Ovary (tissue), 9 donors: ENCODE results near the gene SEMA5A. TPM values are rescaled to one million over a fixed set of nuclear protein-coding genes. Genes with fewer than 3 reads are reported as not detected.

Source experiments
- DNase-seq, 5 donors: peaks; one replicate each; pipeline ENCODE4 v3.0.0-alpha.2; 2019 to 2020
- H3K27ac ChIP-seq, 2 donors: fragments of 200-600 bp; one replicate each; pipeline versions ENCODE4 v1.5.1 to v1.8.0; 2019 to 2022
- H3K27me3 ChIP-seq: fragments of 200-600 bp; one replicate; pipeline ENCODE4 v1.8.0; 2022
- H3K36me3 ChIP-seq: fragments of 200-600 bp; sonication (generic); one replicate; pipeline ENCODE4 v1.5.1; 2019
- H3K4me1 ChIP-seq: one replicate; pipeline ENCODE4 v1.8.1; 2013; ENCODE audit warnings: mild to moderate bottlenecking, moderate library complexity; ENCODE audit not compliant: insufficient read depth
- H3K4me3 ChIP-seq: fragments of 200-600 bp; sonication (generic); one replicate; pipeline ENCODE4 v1.5.1; 2017
- H3K9me3 ChIP-seq, 2 donors: fragments of 200-600 bp in 1 of 2; sonication (generic) in 1 of 2; one replicate each; pipeline versions ENCODE4 v1.5.1 to v1.8.1; 2013 to 2019; ENCODE audit warnings: mild to moderate bottlenecking in 1 of 2, moderate library complexity in 1 of 2
- EP300 ChIP-seq: sonication (generic); formaldehyde crosslinking; IDR thresholded peaks from one replicate; pipeline ENCODE4 v1.6.1; 2017; ENCODE audit warnings: antibody characterized with exemption
- POLR2A ChIP-seq: fragments of 450-650 bp; IDR thresholded peaks from one replicate; pipeline ENCODE4 v1.6.1; 2017; ENCODE audit warnings: antibody characterized with exemption, mild to moderate bottlenecking, moderate library complexity
- WGBS, 3 donors: extraction: QIAGEN DNeasy Blood & Tissue Kit in 1 of 3; methylation state at CpG; one replicate each; pipeline versions ENCODE4 v1.1.5 to v1.1.7; 2013 to 2017; 5-methylcytosine and 5-hydroxymethylcytosine counted together
- intact Hi-C, 4 donors: fragments of 100-400 bp; cut with DNase I; formaldehyde crosslinking; loops; one replicate each; pipeline versions ENCODE4 v1.11.0 to v1.15.1; 2022 to 2023
- polyA plus RNA-seq, 2 donors: library from polyadenylated mRNA; stranded (reverse); fragments of 200-250 nt in 1 of 2; fragments of 350-450 nt in 1 of 2; fragmentation: Illumina TruSeq in 1 of 2; extraction: RNeasy Lipid Tissue Mini Kit (QIAGEN cat#74804) in 1 of 2; gene quantifications; one replicate each; pipeline ENCODE4 v1.2.3, GENCODE V29; 2013 to 2014
- total RNA-seq, 7 donors: library from RNA; depleted of rRNA in 2 of 7; stranded (reverse); fragments of >200 nt in 2 of 7; fragmentation: NEBNext Ultra II Directional in 3 of 7; extraction: Animal tissue kit (Norgen Biotek cat#: 25700) in 3 of 7; gene quantifications; one replicate each; pipeline versions ENCODE4 v1.1.0 to v1.2.4, GENCODE V29; 2016 to 2023
- TF ChIP-seq, protein P1 (sequence below), 3 donors: fragments of 450-650 bp in 2 of 3; fragments of 200-600 bp in 1 of 3; IDR thresholded peaks; one replicate each; pipeline versions ENCODE4 v1.5.1 to v1.8.0; 2016 to 2022; ENCODE audit warnings: antibody characterized with exemption in 3 of 3, mild to moderate bottlenecking in 1 of 3
- donor health status: DM: no; HTN: no; CAD: no; lungs with moderate emphysema.
- donor health status: DM: no; HTN: no; CAD: no.
- donor health status: Bipolar disorder and iron deficiency.
- donor health status: DM: yes; HTN: yes; CAD: no.
- donor health status: DM: no; HTN: no; CAD: no.
- donor health status: DM: yes; HTN: yes; CAD: no.

Gene SEMA5A
- total and polyA plus RNA-seq, 9 donors = 2.0 to 6.6 (median 4.3) TPM

DNA sequence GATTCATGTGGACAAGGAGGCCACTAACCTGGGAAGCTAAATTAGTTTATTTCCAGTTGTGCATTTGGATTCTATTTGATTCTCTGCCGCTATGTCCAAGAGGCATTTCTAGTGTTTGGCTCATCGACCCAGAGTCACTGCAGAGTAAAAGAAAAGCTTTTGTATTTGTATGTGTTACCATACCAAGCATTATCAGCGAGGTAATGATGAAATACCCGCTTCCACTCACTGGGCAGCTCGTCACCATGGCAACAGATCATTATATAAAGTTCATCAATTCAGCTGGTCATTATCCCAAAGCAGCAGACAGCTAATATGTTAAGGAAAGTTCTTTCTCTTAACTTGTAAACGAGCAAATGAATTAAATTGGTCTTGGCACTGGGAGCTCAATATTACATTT is 380.3 kb downstream of the SEMA5A start:
- DNase-seq = no peak
- intact Hi-C loops = no loop called here
- Histone ChIP-seq H3K4me1 (no peaks in the 10 kb centered on the region), H3K9me3 (no peaks in the 10 kb centered on the region), H3K36me3 (no peaks in the 10 kb centered on the region), H3K4me3 (no peak overlapping the region), H3K27ac (no peak overlapping the region), H3K27me3 (no peaks in the 10 kb centered on the region)
- 87 to 91% (median 91%) methylated on average over 6 of the region's 6 CpGs for whole genome bisulfite sequencing, 3 donors
- TF ChIP-seq POLR2A = no peak
- TF ChIP-seq EP300 = no peak
- TF ChIP-seq, protein P1, sequence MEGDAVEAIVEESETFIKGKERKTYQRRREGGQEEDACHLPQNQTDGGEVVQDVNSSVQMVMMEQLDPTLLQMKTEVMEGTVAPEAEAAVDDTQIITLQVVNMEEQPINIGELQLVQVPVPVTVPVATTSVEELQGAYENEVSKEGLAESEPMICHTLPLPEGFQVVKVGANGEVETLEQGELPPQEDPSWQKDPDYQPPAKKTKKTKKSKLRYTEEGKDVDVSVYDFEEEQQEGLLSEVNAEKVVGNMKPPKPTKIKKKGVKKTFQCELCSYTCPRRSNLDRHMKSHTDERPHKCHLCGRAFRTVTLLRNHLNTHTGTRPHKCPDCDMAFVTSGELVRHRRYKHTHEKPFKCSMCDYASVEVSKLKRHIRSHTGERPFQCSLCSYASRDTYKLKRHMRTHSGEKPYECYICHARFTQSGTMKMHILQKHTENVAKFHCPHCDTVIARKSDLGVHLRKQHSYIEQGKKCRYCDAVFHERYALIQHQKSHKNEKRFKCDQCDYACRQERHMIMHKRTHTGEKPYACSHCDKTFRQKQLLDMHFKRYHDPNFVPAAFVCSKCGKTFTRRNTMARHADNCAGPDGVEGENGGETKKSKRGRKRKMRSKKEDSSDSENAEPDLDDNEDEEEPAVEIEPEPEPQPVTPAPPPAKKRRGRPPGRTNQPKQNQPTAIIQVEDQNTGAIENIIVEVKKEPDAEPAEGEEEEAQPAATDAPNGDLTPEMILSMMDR (IDR thresholded peaks at IDR 0.05) = no peak

DNA sequence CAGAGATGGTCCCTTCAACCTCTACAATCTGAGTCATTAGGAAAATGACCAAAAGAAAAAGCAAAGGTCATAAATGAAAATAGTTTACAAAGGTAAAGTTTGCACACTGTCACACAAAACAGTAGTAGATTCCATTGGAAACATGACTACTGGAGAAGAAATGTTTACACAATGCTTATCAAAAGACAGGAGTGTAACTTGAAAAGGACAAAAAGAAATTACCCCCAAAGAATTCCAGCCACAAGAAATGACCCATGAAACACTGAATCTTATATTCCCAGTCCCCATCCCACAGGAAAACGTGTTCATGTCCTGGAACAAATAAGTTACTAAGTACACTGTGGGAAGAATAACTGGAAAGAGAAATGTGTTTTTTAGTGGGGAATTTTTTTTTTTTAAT is 385.1 kb downstream of the SEMA5A start:
- Histone ChIP-seq H3K36me3 (no peaks in the 10 kb centered on the region), H3K27ac (no peak overlapping the region), H3K9me3 (no peaks in the 10 kb centered on the region), H3K4me1 (no peaks in the 10 kb centered on the region), H3K27me3 (no peaks in the 10 kb centered on the region), H3K4me3 (no peak overlapping the region)
- 49 to 73% (median 62%) methylated on average over 1 of the region's 1 CpG for WGBS, 3 donors
- TF ChIP-seq, protein P1 (IDR thresholded peaks at IDR 0.05) = no peak
- no peak for TF ChIP-seq EP300
- TF ChIP-seq POLR2A = no peak
- intact Hi-C loops = no loop called here
- no peak for DNase-seq

DNA sequence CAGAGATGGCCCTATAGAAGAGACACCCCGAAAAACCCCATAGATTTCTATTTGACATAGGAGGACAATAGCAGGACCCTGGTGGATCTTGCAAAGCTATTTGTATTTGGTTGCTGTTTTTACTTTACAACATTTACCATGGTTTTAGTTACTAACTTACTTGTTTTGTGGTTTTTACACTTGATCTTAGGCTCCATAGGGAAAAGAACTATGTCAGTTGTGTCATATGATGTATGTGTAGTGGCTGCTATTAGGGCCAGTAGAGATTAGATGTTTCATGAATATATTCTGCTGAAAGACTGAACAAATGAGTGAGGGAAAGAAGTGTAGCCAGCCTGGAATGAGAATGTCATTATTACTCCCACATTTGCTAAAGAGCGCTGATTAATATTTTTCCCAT is 388.1 kb downstream of the SEMA5A start:
- Histone ChIP-seq H3K27ac (no peak overlapping the region), H3K27me3 (no peaks in the 10 kb centered on the region), H3K4me3 (no peak overlapping the region), H3K36me3 (no peaks in the 10 kb centered on the region), H3K9me3 (no peaks in the 10 kb centered on the region), H3K4me1 (peaks cover 4% of the 10 kb centered on the region)
- TF ChIP-seq EP300 (no peak), POLR2A (no peak)
- TF ChIP-seq, protein P1 (IDR thresholded peaks at IDR 0.05) = no peak
- intact Hi-C loops = no loop called here
- no peak for DNase-seq
- WGBS, 3 donors = 97 to 98% (median 97%) methylated on average over 2 of the region's 2 CpGs

DNA sequence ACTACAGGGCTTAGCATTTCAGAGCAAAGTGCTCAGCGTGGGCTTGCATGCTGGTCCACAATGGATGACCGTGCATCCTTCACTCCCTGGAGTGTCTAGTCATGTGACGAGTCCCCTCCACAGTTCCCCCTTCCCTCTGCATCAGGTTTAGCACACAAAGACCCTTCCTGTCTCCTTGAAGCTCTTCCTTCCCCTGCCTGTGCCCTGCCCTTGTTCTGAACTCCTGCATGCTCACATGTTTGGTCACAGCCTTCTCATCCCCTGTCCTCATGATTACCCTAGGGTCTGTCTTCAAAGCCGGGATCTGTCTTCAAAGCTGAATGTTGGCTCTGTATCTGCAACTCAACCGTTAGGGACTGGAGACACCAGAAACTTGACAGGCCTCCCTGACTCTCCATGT is 388.9 kb downstream of the SEMA5A start:
- DNase-seq = no peak
- intact Hi-C loops = no loop called here
- H3K36me3 ChIP-seq = no peaks in the 10 kb centered on the region
- no peaks in the 10 kb centered on the region for H3K27me3 ChIP-seq
- H3K4me3 ChIP-seq = no peak overlapping the region
- 72 to 90% (median 87%) methylated on average over 4 to 5 of the region's 5 CpGs for WGBS, 3 donors
- H3K4me1 ChIP-seq = peaks cover 4% of the 10 kb centered on the region
- TF ChIP-seq, protein P1 (IDR thresholded peaks at IDR 0.05) = no peak
- TF ChIP-seq EP300 (no peak), POLR2A (no peak)
- no peak overlapping the region for H3K27ac ChIP-seq
- H3K9me3 ChIP-seq = no peaks in the 10 kb centered on the region

DNA sequence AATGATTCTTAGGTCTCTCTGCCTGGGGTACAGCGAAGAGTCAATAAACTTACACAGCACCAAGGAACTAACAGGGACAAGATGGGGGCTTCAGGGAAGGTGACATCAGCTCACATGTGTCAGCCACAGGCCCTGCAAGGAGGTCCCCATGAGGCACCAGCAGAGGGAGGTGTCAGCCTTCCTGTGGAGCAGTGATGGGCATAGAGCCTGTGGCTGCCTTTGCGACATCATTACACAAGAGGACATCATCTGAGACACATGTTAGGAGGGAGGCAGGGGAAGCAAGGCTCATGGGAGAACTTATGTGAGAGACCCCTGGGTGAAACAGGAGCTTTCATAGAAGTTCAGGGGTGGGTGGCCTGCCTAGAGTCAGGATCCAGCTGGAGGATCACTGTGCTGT is 389.6 kb downstream of the SEMA5A start:
- no peak for DNase-seq
- H3K36me3 ChIP-seq = no peaks in the 10 kb centered on the region
- H3K27me3 ChIP-seq = no peaks in the 10 kb centered on the region
- H3K9me3 ChIP-seq = no peaks in the 10 kb centered on the region
- 90 to 98% (median 95%) methylated on average over 2 of the region's 2 CpGs for WGBS, 3 donors
- H3K4me3 ChIP-seq = no peak overlapping the region
- peaks cover 4% of the 10 kb centered on the region for H3K4me1 ChIP-seq
- TF ChIP-seq POLR2A (no peak), EP300 (no peak)
- TF ChIP-seq, protein P1 (IDR thresholded peaks at IDR 0.05) = no peak
- intact Hi-C loops = no loop called here
- no peak overlapping the region for H3K27ac ChIP-seq
